SK-N-SH (cell line): Measurements from ENCODE around the gene MST1. TPM values are rescaled to one million over a fixed set of nuclear protein-coding genes. Genes with fewer than 3 reads are reported as not detected.

Experiments used
- CTCF ChIA-PET: fragments of 300-600, 350-600 bp; formaldehyde crosslinking; extraction: SDS; loops from one replicate; lab custom pipeline; 2021; lab: Yijun Ruan, JAX
- POLR2A ChIA-PET: fragments of 350-600 bp; sonication (Branson Sonifier 250); formaldehyde crosslinking; extraction: SDS; loops from one replicate; lab custom pipeline; 2020; ENCODE audit warnings: antibody characterized with exemption, inconsistent platforms; lab: Yijun Ruan, JAX
- DNase-seq: peaks from one replicate; pipeline ENCODE4 v3.0.0; 2012
- H2AFZ ChIP-seq: fragments of 200-600 bp; sonication (generic); 2 replicates; pipeline ENCODE4 v1.8.1; 2016; ENCODE audit warnings: antibody characterized with exemption, mild to moderate bottlenecking, low read depth
- H3F3A ChIP-seq: fragments of 200-600 bp; sonication (generic); replicated peaks from 2 replicates; pipeline ENCODE3; 2016; ENCODE audit warnings: antibody characterized with exemption, mild to moderate bottlenecking; ENCODE audit not compliant: insufficient read depth
- H3K27ac ChIP-seq, 2 experiments: fragments of 200-500 bp in 1 of 2; fragments of 200-600 bp in 1 of 2; sonication (Bioruptor generic) in 1 of 2; sonication (generic), shearing (Covaris generic) in 1 of 2; 2 replicates each; pipeline versions ENCODE4 v1.5.1 to v1.6.1; 2014 to 2016; ENCODE audit warnings: low read depth in 2 of 2, inconsistent platforms in 1 of 2, low read length in 1 of 2, mild to moderate bottlenecking in 1 of 2, mixed read lengths in 1 of 2
- H3K27me3 ChIP-seq: fragments of 200-600 bp; sonication (generic), shearing (Covaris generic); 2 replicates; pipeline ENCODE4 v1.6.1; 2016; ENCODE audit warnings: mixed run types; ENCODE audit not compliant: insufficient read depth
- H3K36me3 ChIP-seq, 2 experiments: fragments of 200-500 bp in 1 of 2; fragments of 200-600 bp in 1 of 2; sonication (Bioruptor generic) in 1 of 2; sonication (generic) in 1 of 2; replicated peaks in 1 of 2; 2 replicates each; pipeline versions ENCODE3 to v1.5.1; 2014 to 2016; ENCODE audit warnings: low read length in 1 of 2, mild to moderate bottlenecking in 1 of 2; ENCODE audit not compliant: insufficient read depth in 2 of 2, control insufficient read depth in 1 of 2
- H3K4me1 ChIP-seq, 2 experiments: fragments of 200-500 bp in 1 of 2; fragments of 200-600 bp in 1 of 2; sonication (Bioruptor generic) in 1 of 2; sonication (generic), shearing (Covaris generic) in 1 of 2; 2 replicates each; pipeline versions ENCODE4 v1.5.1 to v1.6.1; 2014 to 2016; ENCODE audit warnings: low read depth in 1 of 2, low read length in 1 of 2, mixed run types in 1 of 2; ENCODE audit not compliant: insufficient read depth in 2 of 2, control insufficient read depth in 1 of 2
- H3K4me2 ChIP-seq: fragments of 200-600 bp; sonication (generic), shearing (Covaris generic); 2 replicates; pipeline ENCODE4 v1.6.1; 2017; ENCODE audit warnings: mixed run types
- H3K4me3 ChIP-seq, 2 experiments: fragments of 200-500 bp in 1 of 2; fragments of 200-600 bp in 1 of 2; sonication (Bioruptor generic) in 1 of 2; sonication (generic), shearing (Covaris generic) in 1 of 2; 2 replicates each; pipeline versions ENCODE4 v1.5.1 to v1.8.1; 2014 to 2016; ENCODE audit warnings: low read depth in 2 of 2, inconsistent platforms in 1 of 2, low read length in 1 of 2, mild to moderate bottlenecking in 1 of 2, mixed read lengths in 1 of 2, moderate library complexity in 1 of 2
- H3K79me2 ChIP-seq: fragments of 200-600 bp; sonication (generic); 2 replicates; pipeline ENCODE4 v1.8.1; 2017; ENCODE audit warnings: mild to moderate bottlenecking; ENCODE audit not compliant: insufficient read depth
- H3K9ac ChIP-seq: fragments of 200-600 bp; sonication (generic); 2 replicates; pipeline ENCODE4 v1.6.1; 2017; ENCODE audit warnings: mixed run types
- H3K9me2 ChIP-seq: fragments of 200-600 bp; sonication (generic); 2 replicates; pipeline ENCODE4 v1.6.1; 2017; ENCODE audit warnings: mixed run types
- H3K9me3 ChIP-seq: fragments of 200-600 bp; sonication (generic); 2 replicates; pipeline ENCODE4 v1.6.1; 2017; ENCODE audit warnings: mixed run types, mild to moderate bottlenecking, moderate library complexity
- H4K20me1 ChIP-seq: fragments of 200-600 bp; sonication (generic); 2 replicates; pipeline ENCODE4 v1.6.1; 2017; ENCODE audit warnings: mild to moderate bottlenecking, mixed run types; ENCODE audit not compliant: insufficient read depth
- EP300 ChIP-seq, 2 experiments: IDR thresholded peaks; 2 replicates each; pipeline versions ENCODE4 v1.4.0 to v1.6.1; 2012; ENCODE audit warnings: borderline replicate concordance in 1 of 2, low read depth in 1 of 2, low read length in 1 of 2
- FOSL2 ChIP-seq: IDR thresholded peaks from 2 replicates; pipeline ENCODE4 v1.4.0; 2012; ENCODE audit warnings: low read depth, mild to moderate bottlenecking, moderate library complexity, borderline replicate concordance
- FOXJ3 ChIP-seq: sonication (generic); formaldehyde crosslinking; IDR thresholded peaks from 2 replicates; pipeline ENCODE4 v1.5.1; 2020; ENCODE audit warnings: mild to moderate bottlenecking, missing genetic modification reagents
- GATA2 ChIP-seq: sonication (generic); formaldehyde crosslinking; IDR thresholded peaks from 2 replicates; pipeline ENCODE4 v1.5.0; 2020; ENCODE audit warnings: mild to moderate bottlenecking, missing genetic modification reagents
- JUND ChIP-seq: IDR thresholded peaks from 2 replicates; pipeline ENCODE4 v1.4.0; 2012
- MXI1 ChIP-seq: IDR thresholded peaks from 2 replicates; pipeline ENCODE4 v1.6.1; 2012; ENCODE audit warnings: mild to moderate bottlenecking, low read depth, low read length, improper control_type of control experiment
- NRF1 ChIP-seq: IDR thresholded peaks from 2 replicates; pipeline ENCODE4 v1.6.1; 2012; ENCODE audit warnings: low read depth, mild to moderate bottlenecking, low read length
- POLR2AphosphoS5 ChIP-seq: IDR thresholded peaks from 2 replicates; pipeline ENCODE4 v1.6.1; 2012; ENCODE audit warnings: low read depth, low read length
- RCOR1 ChIP-seq: fragments of 150-350 bp; IDR thresholded peaks from 2 replicates; pipeline ENCODE4 v1.6.1; 2017; ENCODE audit warnings: antibody characterized with exemption, low read length
- RFX5 ChIP-seq: IDR thresholded peaks from 2 replicates; pipeline ENCODE4 v1.6.1; 2012; ENCODE audit warnings: mild to moderate bottlenecking, improper control_type of control experiment, low read length
- RXRA ChIP-seq: IDR thresholded peaks from 2 replicates; pipeline ENCODE4 v1.4.0; 2012; ENCODE audit warnings: low read depth, mild to moderate bottlenecking, borderline replicate concordance
- SMC3 ChIP-seq: IDR thresholded peaks from 2 replicates; pipeline ENCODE4 v1.6.1; 2012; ENCODE audit warnings: low read depth, low read length, improper control_type of control experiment
- TAF1 ChIP-seq: IDR thresholded peaks from 2 replicates; pipeline ENCODE4 v1.6.1; 2012; ENCODE audit warnings: low read depth, mild to moderate bottlenecking, low read length, moderate library complexity, borderline replicate concordance
- TEAD4 ChIP-seq: IDR thresholded peaks from 2 replicates; pipeline ENCODE4 v1.4.0; 2012; ENCODE audit warnings: mild to moderate bottlenecking, borderline replicate concordance; ENCODE audit not compliant: insufficient read depth
- WGBS: methylation state at CpG from one replicate; pipeline ENCODE4 v1.1.6; 2017; ENCODE audit warnings: low lambda C conversion rate; 5-methylcytosine and 5-hydroxymethylcytosine counted together
- polyA plus RNA-seq, 3 experiments: library from polyadenylated mRNA; depleted of rRNA; stranded (reverse); fragments of >200 nt; gene quantifications; 2 replicates each; pipeline ENCODE4 v1.2.3, GENCODE V29; 2012
- TF ChIP-seq, protein P1 (sequence below): fragments of 200-600 bp; sonication (generic); IDR thresholded peaks from 2 replicates; pipeline ENCODE4 v1.6.1; 2017; ENCODE audit warnings: antibody characterized with exemption, mild to moderate bottlenecking, moderate library complexity
- TF ChIP-seq, protein P2 (sequence below): IDR thresholded peaks from 2 replicates; pipeline ENCODE4 v1.4.0; 2012; ENCODE audit warnings: low read depth, borderline replicate concordance
- TF ChIP-seq, protein P3 (sequence below): fragments of 150-350 bp; IDR thresholded peaks from 2 replicates; pipeline ENCODE4 v1.6.1; 2016; ENCODE audit warnings: mild to moderate bottlenecking, low read depth, low read length
- TF ChIP-seq, protein P4 (sequence below): IDR thresholded peaks from 2 replicates; pipeline ENCODE4; 2012

MST1 gene
- polyA plus RNA-seq, 1 of the 3 experiments (the other 2 are of a cell fraction), result 35.1 TPM

DNA sequence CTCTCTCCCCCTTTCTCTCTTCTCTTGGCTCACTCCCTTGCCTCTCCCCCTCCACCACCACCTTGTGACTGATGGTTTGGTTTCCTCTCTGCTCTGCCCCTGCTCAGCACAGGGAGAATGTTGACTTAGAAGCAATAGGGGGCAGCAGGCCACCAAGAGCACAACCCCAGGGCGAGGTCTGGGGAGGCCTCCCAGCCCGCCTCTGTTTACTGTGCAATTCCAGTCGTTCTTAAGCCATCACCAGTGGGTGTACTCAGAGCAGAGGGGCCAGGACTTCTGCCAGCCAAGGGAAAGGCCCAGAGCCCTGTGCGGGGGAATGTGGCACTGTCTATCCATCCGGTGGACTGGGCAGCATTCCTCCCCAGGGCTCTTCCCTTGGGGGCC is 20.9 kb downstream of the MST1 start:
- Histone ChIP-seq H3K36me3 (no peaks in the 10 kb centered on the region), H3K4me3 (no peak overlapping the region), H3K9me2 (no peaks in the 10 kb centered on the region), H3F3A (peaks cover 5% of the 10 kb centered on the region), H3K4me1 (peaks cover 0 to 9% of the 10 kb centered on the region in 2 experiments; a peak in 1 of 4 replicates), H3K27ac (no peak overlapping the region), H3K4me2 (no peak overlapping the region)
- DNase-seq, result no peak
- TF ChIP-seq, protein P1, sequence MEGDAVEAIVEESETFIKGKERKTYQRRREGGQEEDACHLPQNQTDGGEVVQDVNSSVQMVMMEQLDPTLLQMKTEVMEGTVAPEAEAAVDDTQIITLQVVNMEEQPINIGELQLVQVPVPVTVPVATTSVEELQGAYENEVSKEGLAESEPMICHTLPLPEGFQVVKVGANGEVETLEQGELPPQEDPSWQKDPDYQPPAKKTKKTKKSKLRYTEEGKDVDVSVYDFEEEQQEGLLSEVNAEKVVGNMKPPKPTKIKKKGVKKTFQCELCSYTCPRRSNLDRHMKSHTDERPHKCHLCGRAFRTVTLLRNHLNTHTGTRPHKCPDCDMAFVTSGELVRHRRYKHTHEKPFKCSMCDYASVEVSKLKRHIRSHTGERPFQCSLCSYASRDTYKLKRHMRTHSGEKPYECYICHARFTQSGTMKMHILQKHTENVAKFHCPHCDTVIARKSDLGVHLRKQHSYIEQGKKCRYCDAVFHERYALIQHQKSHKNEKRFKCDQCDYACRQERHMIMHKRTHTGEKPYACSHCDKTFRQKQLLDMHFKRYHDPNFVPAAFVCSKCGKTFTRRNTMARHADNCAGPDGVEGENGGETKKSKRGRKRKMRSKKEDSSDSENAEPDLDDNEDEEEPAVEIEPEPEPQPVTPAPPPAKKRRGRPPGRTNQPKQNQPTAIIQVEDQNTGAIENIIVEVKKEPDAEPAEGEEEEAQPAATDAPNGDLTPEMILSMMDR, result no peak
- TF ChIP-seq TEAD4 (no peak), FOXJ3 (CRISPR knock-in tag) (no peak), RFX5 (no peak), EP300 (IDR thresholded peaks at IDR 0.05; ENCODE audit: borderline replicate concordance in 1 of 2, low read depth in 1 of 2, low read length in 1 of 2) (no peak), JUND (no peak), TAF1 (no peak), MXI1 (no peak), NRF1 (no peak)
- TF ChIP-seq, protein P2, sequence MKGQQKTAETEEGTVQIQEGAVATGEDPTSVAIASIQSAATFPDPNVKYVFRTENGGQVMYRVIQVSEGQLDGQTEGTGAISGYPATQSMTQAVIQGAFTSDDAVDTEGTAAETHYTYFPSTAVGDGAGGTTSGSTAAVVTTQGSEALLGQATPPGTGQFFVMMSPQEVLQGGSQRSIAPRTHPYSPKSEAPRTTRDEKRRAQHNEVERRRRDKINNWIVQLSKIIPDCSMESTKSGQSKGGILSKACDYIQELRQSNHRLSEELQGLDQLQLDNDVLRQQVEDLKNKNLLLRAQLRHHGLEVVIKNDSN, result no peak
- TF ChIP-seq, all 33 proteins: peak for 0
- Histone ChIP-seq H3K79me2 (0 out of 2 replicates have a peak, but pooled peaks cover 3% of the 10 kb centered on the region), H3K9me3 (no peaks in the 10 kb centered on the region), H2AFZ (no peak overlapping the region), H3K27me3 (no peaks in the 10 kb centered on the region), H4K20me1 (no peaks in the 10 kb centered on the region), H3K9ac (no peak overlapping the region)
- CTCF ChIA-PET, result interaction anchor here (5.6 kb wide), 1 partner anchor 131 kb away, joined by 299 read pairs; no protein-coding TSS in a partner anchor
- POLR2A ChIA-PET, result interaction anchor here (0.5 kb wide), 1 partner anchor 692 kb away, joined by 3 read pairs; no protein-coding TSS in a partner anchor
- 76% methylated on average over 5 of the region's 5 CpGs for WGBS

DNA sequence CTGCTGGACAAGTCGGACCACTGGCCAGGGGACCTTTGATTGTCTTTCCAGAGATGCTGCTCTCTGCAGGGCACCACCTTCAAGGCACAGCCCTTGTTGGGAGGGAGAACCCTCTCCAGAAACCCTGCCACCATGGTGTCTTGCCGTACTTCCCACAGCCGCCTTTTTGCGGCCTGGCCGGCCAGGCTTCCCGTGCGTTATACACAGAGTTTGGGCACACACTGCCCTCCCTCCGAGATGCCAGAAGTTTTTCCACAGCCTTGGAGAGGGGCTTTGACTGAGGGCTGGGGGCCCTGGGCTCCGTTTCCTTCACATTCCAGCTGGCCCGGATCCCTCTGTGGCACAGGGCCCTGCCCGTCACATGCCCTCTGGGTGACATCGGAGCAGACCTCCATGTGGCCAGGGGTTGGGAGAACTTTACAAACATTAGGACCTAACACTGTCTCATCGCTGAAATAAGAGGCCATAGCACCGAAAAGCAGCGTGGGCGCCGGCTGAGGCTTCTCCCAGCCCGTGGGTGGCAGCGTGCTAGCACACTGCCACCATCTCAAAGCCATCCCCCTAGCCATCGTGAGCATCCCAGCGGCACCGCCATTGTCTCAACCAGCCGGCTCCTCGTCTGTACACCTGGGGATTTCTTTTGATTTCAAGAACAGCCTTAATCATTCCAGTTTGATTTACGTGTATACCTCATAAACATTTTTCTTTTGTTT is 21.4 kb downstream of the MST1 start:
- no peaks in the 10 kb centered on the region for H3K79me2 ChIP-seq
- H2AFZ ChIP-seq, result no peak overlapping the region
- CTCF ChIA-PET, result interaction anchor here (0.7 to 1.4 kb wide), 2 partner anchors 25 to 128 kb away, joined by 3 read pairs; no protein-coding TSS in a partner anchor
- WGBS, result 86% methylated on average over 22 of the region's 25 CpGs
- POLR2A ChIA-PET, result no interaction called here
- no peak for DNase-seq
- H4K20me1 ChIP-seq, result no peaks in the 10 kb centered on the region
- peaks cover 5% of the 10 kb centered on the region for H3F3A ChIP-seq
- no peaks in the 10 kb centered on the region for H3K9me3 ChIP-seq
- no peak overlapping the region for H3K27ac ChIP-seq
- H3K9ac ChIP-seq, result no peak overlapping the region
- H3K4me1 ChIP-seq, result peaks cover 0 to 4% of the 10 kb centered on the region in 2 experiments; a peak in 1 of 4 replicates
- no peaks in the 10 kb centered on the region for H3K36me3 ChIP-seq
- H3K4me3 ChIP-seq, result no peak overlapping the region
- no peak overlapping the region for H3K4me2 ChIP-seq
- no peaks in the 10 kb centered on the region for H3K27me3 ChIP-seq
- no peaks in the 10 kb centered on the region for H3K9me2 ChIP-seq
- TF ChIP-seq, protein P3, sequence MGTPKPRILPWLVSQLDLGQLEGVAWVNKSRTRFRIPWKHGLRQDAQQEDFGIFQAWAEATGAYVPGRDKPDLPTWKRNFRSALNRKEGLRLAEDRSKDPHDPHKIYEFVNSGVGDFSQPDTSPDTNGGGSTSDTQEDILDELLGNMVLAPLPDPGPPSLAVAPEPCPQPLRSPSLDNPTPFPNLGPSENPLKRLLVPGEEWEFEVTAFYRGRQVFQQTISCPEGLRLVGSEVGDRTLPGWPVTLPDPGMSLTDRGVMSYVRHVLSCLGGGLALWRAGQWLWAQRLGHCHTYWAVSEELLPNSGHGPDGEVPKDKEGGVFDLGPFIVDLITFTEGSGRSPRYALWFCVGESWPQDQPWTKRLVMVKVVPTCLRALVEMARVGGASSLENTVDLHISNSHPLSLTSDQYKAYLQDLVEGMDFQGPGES, result no peak
- TF ChIP-seq NRF1 (no peak), GATA2 (no peak), SMC3 (no peak), FOSL2 (no peak), TAF1 (no peak), RCOR1 (no peak), JUND (no peak), RXRA (no peak), FOXJ3 (CRISPR knock-in tag) (no peak), POLR2AphosphoS5 (no peak)
- TF ChIP-seq, protein P1, result no peak
- TF ChIP-seq, protein P4, sequence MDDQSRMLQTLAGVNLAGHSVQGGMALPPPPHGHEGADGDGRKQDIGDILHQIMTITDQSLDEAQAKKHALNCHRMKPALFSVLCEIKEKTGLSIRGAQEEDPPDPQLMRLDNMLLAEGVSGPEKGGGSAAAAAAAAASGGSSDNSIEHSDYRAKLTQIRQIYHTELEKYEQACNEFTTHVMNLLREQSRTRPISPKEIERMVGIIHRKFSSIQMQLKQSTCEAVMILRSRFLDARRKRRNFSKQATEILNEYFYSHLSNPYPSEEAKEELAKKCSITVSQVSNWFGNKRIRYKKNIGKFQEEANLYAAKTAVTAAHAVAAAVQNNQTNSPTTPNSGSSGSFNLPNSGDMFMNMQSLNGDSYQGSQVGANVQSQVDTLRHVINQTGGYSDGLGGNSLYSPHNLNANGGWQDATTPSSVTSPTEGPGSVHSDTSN, result no peak
